HepG2 (cell line): ENCODE data around the gene SDHD. TPM values are rescaled to one million over a fixed set of nuclear protein-coding genes. Genes with fewer than 3 reads are reported as not detected.

Source experiments
- DPF2 ChIP-seq: sonication (generic); formaldehyde crosslinking; IDR thresholded peaks from 2 replicates; pipeline ENCODE4 v1.4.0; 2020; ENCODE audit warnings: mild to moderate bottlenecking, low read depth, missing genetic modification reagents, borderline replicate concordance
- KIAA2018 ChIP-seq: sonication (generic); formaldehyde crosslinking; IDR thresholded peaks from 2 replicates; pipeline ENCODE4 v1.5.0; 2020; ENCODE audit warnings: mild to moderate bottlenecking, missing genetic modification reagents, borderline replicate concordance
- NFKBIZ ChIP-seq: IDR thresholded peaks from 2 replicates; pipeline ENCODE4 v1.6.1; 2018; ENCODE audit warnings: missing genetic modification reagents, missing compliant biosample characterization
- polyA plus RNA-seq, 8 experiments: library from polyadenylated mRNA; depleted of rRNA in 3 of 8; stranded (reverse) in 7 of 8; unstranded in 1 of 8; fragments of >200 nt; fragmentation: Illumina TruSeq in 4 of 8; extraction: Trizol in 4 of 8; gene quantifications; 2 replicates each; pipeline versions ENCODE4 v1.2.1 to v1.2.3, GENCODE V29; 2011 to 2016; ENCODE audit warnings: low read depth in 4 of 8, missing spikeins in 1 of 8, mixed read lengths in 1 of 8; ENCODE audit not compliant: insufficient read depth in 1 of 8
- total RNA-seq, 5 experiments: library from RNA; depleted of rRNA; stranded (reverse); fragments of >200 nt; fragmentation: Illumina TruSeq; extraction: Trizol; gene quantifications; 2 replicates each; pipeline ENCODE4 v1.2.3, GENCODE V29; 2016; ENCODE audit warnings: low read depth in 1 of 5
- TF ChIP-seq, protein P1 (sequence below): sonication (generic); formaldehyde crosslinking; IDR thresholded peaks from 2 replicates; pipeline ENCODE4 v1.4.0; 2020; ENCODE audit warnings: missing genetic modification reagents

The SDHD gene
- total and polyA plus RNA-seq, 2 of the 13 experiments (the other 11 are each of a cell fraction or from before 2014, with no cell fraction given) = 117 to 123 TPM

DNA sequence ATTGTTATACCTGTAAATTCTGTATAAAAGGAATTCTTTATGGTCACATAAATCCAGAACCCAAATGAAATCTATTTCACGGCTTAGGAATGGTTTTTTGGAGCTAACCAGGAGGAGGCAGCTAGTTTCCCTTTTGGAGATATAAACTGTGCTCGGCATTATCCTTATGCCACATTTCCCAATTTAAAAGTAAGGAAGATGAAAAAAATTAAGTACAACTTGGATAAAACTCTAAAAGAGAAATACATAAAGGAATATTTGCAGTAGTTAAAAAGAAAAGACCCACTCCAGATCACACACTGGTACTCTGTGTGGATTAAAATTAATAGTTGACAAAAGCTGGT, 43.7 kb upstream of the SDHD start (continued):
- TF ChIP-seq KIAA2018 = no peak
- TF ChIP-seq, protein P1, sequence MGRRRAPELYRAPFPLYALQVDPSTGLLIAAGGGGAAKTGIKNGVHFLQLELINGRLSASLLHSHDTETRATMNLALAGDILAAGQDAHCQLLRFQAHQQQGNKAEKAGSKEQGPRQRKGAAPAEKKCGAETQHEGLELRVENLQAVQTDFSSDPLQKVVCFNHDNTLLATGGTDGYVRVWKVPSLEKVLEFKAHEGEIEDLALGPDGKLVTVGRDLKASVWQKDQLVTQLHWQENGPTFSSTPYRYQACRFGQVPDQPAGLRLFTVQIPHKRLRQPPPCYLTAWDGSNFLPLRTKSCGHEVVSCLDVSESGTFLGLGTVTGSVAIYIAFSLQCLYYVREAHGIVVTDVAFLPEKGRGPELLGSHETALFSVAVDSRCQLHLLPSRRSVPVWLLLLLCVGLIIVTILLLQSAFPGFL (CRISPR knock-in tag) = no peak
- TF ChIP-seq DPF2 (CRISPR knock-in tag) = no peak
- TF ChIP-seq NFKBIZ (CRISPR knock-in tag) = no peak
